K562 (cell line): ENCODE results near the gene ATM. TPM values are rescaled to one million over a fixed set of nuclear protein-coding genes. Genes with fewer than 3 reads are reported as not detected.

Experiments used
- BRD9 ChIP-seq: fragments of 450-650 bp; IDR thresholded peaks from 2 replicates; pipeline ENCODE4 v1.6.1; 2018; ENCODE audit warnings: low read depth; ENCODE audit not compliant: partially characterized antibody
- CAMTA2 ChIP-seq: fragments of 250-450 bp; sonication (Bioruptor Pico); conservative IDR thresholded peaks from 2 replicates; pipeline ENCODE4 v1.5.1; 2022
- CBFA2T2 ChIP-seq: fragments of 450-650 bp; conservative IDR thresholded peaks from 2 replicates; pipeline ENCODE4 v1.6.1; 2017; ENCODE audit warnings: mild to moderate bottlenecking
- CREBBP ChIP-seq: IDR thresholded peaks from one replicate; pipeline ENCODE4 v1.6.1; 2012; ENCODE audit warnings: low read depth, mild to moderate bottlenecking, control low read depth, inconsistent platforms, low read length
- DDX20 ChIP-seq: fragments of 450-650 bp; IDR thresholded peaks from 2 replicates; pipeline ENCODE4 v1.6.1; 2016; ENCODE audit warnings: missing genetic modification characterization, low read depth, mild to moderate bottlenecking, missing compliant biosample characterization, moderate library complexity
- DPF2 ChIP-seq: fragments of 450-650 bp; IDR thresholded peaks from 2 replicates; pipeline ENCODE4 v1.6.1; 2016
- FOXA3 ChIP-seq, 2 experiments: fragments of 450-650 bp in 1 of 2; sonication (generic) in 1 of 2; formaldehyde crosslinking; IDR thresholded peaks in 1 of 2; conservative IDR thresholded peaks in 1 of 2; 2 replicates each; pipeline versions ENCODE4 v1.4.0 to v1.8.0; 2020 to 2022; ENCODE audit warnings: mild to moderate bottlenecking in 2 of 2, missing genetic modification reagents in 1 of 2
- MECOM ChIP-seq: fragments of 250-450 bp; sonication (Bioruptor Pico); IDR thresholded peaks from 2 replicates; pipeline ENCODE4 v1.8.0; 2022; ENCODE audit warnings: inconsistent platforms
- MYC ChIP-seq, 2 experiments: fragments of 250-450 bp in 1 of 2; sonication (Bioruptor Pico) in 1 of 2; IDR thresholded peaks; 2 replicates each; pipeline versions ENCODE4 v1.5.1 to v1.6.1; 2012 to 2021; ENCODE audit warnings: low read depth in 2 of 2, borderline replicate concordance in 1 of 2, improper control_type of control experiment in 1 of 2, low read length in 1 of 2, mild to moderate bottlenecking in 1 of 2, moderate library complexity in 1 of 2
- NR0B1 ChIP-seq: fragments of 450-650 bp; IDR thresholded peaks from one replicate; pipeline ENCODE4 v1.6.1; 2018; ENCODE audit warnings: mild to moderate bottlenecking, moderate library complexity; ENCODE audit not compliant: partially characterized antibody
- NR1H2 ChIP-seq: sonication (generic); formaldehyde crosslinking; IDR thresholded peaks from 2 replicates; pipeline ENCODE4 v1.4.0; 2020; ENCODE audit warnings: mild to moderate bottlenecking, missing genetic modification reagents
- NR2C2 ChIP-seq, 2 experiments: fragments of 200-800 bp in 1 of 2; sonication (Bioruptor generic) in 1 of 2; sonication (generic) in 1 of 2; formaldehyde crosslinking in 1 of 2; IDR thresholded peaks; 2 replicates each; pipeline versions ENCODE4 v1.6.1 to v1.8.0; 2016 to 2022; ENCODE audit warnings: mild to moderate bottlenecking in 1 of 2, missing compliant biosample characterization in 1 of 2, missing genetic modification characterization in 1 of 2, missing genetic modification reagents in 1 of 2
- PCBP2 ChIP-seq: fragments of 200-400 bp; formaldehyde crosslinking; IDR thresholded peaks from 2 replicates; pipeline ENCODE4 v1.6.1; 2018; ENCODE audit warnings: low read length, low read depth, mild to moderate bottlenecking, moderate library complexity; ENCODE audit not compliant: poor library complexity, severe bottlenecking
- PRMT5 ChIP-seq: sonication (generic); formaldehyde crosslinking; IDR thresholded peaks from 2 replicates; pipeline ENCODE4 v1.5.0; 2020; ENCODE audit warnings: missing genetic modification reagents
- PTBP1 ChIP-seq: fragments of 200-400 bp; formaldehyde crosslinking; IDR thresholded peaks from 2 replicates; pipeline ENCODE4 v1.6.1; 2017; ENCODE audit warnings: low read depth, low read length
- PYGO2 ChIP-seq: fragments of 450-650 bp; IDR thresholded peaks from 2 replicates; pipeline ENCODE4 v1.6.1; 2016; ENCODE audit warnings: mild to moderate bottlenecking, missing genetic modification characterization, moderate library complexity, missing compliant biosample characterization
- RNF219 ChIP-seq: fragments of 250-450 bp; sonication (Bioruptor Pico); IDR thresholded peaks from 2 replicates; pipeline ENCODE4 v1.5.0; 2022; ENCODE audit warnings: mild to moderate bottlenecking
- U2AF1 ChIP-seq: fragments of 200-400 bp; formaldehyde crosslinking; optimal IDR thresholded peaks from 2 replicates; pipeline ENCODE3; 2017; ENCODE audit warnings: mild to moderate bottlenecking, low read depth, low read length, moderate library complexity
- ZBTB8A ChIP-seq: fragments of 450-650 bp; IDR thresholded peaks from 2 replicates; pipeline ENCODE4 v1.6.1; 2018; ENCODE audit warnings: mild to moderate bottlenecking, moderate library complexity; ENCODE audit not compliant: partially characterized antibody
- polyA plus RNA-seq, 8 experiments: library from polyadenylated mRNA; depleted of rRNA in 4 of 8; stranded (reverse) in 5 of 8; unstranded in 3 of 8; fragments of >200 nt; fragmentation: Nextera tagmentation in 2 of 8; fragmentation: Illumina TruSeq in 1 of 8; extraction: Ambion mirVana in 2 of 8; extraction: Trizol in 1 of 8; gene quantifications; 2 replicates each; pipeline versions ENCODE4 v1.2.1 to v1.2.3, GENCODE V29; 2011 to 2014; ENCODE audit warnings: inconsistent platforms in 1 of 8, missing spikeins in 1 of 8
- total RNA-seq, 7 experiments: library from RNA; depleted of rRNA in 6 of 7; stranded (reverse); fragments of >200 nt in 6 of 7; fragmentation: Illumina TruSeq in 2 of 7; extraction: Trizol in 2 of 7; gene quantifications; 2 replicates each; pipeline versions ENCODE4 v1.2.1 to v1.2.3, GENCODE V29; 2011 to 2021; ENCODE audit warnings: low replicate concordance in 1 of 7
- TF ChIP-seq, protein P1 (sequence below): fragments of 150-350 bp; IDR thresholded peaks from 2 replicates; pipeline ENCODE4 v1.6.1; 2014; ENCODE audit warnings: low read depth, mild to moderate bottlenecking, low read length, borderline replicate concordance

The ATM gene
- total and polyA plus RNA-seq, 9 of the 15 experiments (the other 6 are each of a cell fraction or from before 2014, with no cell fraction given) = 8.3 to 46.8 (median 26.2) TPM

- TF ChIP-seq RNF219 (CRISPR knock-in tag) (no peak), U2AF1 (no peak), CREBBP (no peak), PCBP2 (no peak), CAMTA2 (CRISPR knock-in tag) (no peak), ZBTB8A (no peak), DPF2 (no peak), PRMT5 (CRISPR knock-in tag) (no peak), FOXA3 (CRISPR knock-in tag; conservative IDR thresholded peaks at IDR 0.05 in 1 of 2, IDR thresholded peaks at IDR 0.05 in 1 of 2) (no peak), BRD9 (peak; percentile 86), PYGO2 (tag) (no peak), MECOM (CRISPR knock-in tag) (no peak), NR1H2 (no peak), MYC (IDR thresholded peaks at IDR 0.05; ENCODE audit: low read depth, low read length) (peak; percentile 93), MYC (CRISPR knock-in tag; IDR thresholded peaks at IDR 0.05; ENCODE audit: borderline replicate concordance, low read depth) (peak; percentile 70; the same call in 1 of the 2 replicates), NR0B1 (no peak), NR2C2 (CRISPR knock-in tag; IDR thresholded peaks at IDR 0.05) (peak; percentile 54; the same call in 1 of the 2 replicates), NR2C2 (tag; IDR thresholded peaks at IDR 0.05) (peak; percentile 81), PTBP1 (no peak), DDX20 (tag) (no peak), CBFA2T2 (no peak)
- TF ChIP-seq, protein P1, sequence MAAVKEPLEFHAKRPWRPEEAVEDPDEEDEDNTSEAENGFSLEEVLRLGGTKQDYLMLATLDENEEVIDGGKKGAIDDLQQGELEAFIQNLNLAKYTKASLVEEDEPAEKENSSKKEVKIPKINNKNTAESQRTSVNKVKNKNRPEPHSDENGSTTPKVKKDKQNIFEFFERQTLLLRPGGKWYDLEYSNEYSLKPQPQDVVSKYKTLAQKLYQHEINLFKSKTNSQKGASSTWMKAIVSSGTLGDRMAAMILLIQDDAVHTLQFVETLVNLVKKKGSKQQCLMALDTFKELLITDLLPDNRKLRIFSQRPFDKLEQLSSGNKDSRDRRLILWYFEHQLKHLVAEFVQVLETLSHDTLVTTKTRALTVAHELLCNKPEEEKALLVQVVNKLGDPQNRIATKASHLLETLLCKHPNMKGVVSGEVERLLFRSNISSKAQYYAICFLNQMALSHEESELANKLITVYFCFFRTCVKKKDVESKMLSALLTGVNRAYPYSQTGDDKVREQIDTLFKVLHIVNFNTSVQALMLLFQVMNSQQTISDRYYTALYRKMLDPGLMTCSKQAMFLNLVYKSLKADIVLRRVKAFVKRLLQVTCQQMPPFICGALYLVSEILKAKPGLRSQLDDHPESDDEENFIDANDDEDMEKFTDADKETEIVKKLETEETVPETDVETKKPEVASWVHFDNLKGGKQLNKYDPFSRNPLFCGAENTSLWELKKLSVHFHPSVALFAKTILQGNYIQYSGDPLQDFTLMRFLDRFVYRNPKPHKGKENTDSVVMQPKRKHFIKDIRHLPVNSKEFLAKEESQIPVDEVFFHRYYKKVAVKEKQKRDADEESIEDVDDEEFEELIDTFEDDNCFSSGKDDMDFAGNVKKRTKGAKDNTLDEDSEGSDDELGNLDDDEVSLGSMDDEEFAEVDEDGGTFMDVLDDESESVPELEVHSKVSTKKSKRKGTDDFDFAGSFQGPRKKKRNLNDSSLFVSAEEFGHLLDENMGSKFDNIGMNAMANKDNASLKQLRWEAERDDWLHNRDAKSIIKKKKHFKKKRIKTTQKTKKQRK = no peak
These were observed at the start of gene ATM, which contains the start of gene NPAT (continued) for GRCh38 chr11:108222574-108223347.
